Spleen (tissue), 11 donors: ENCODE results near the gene L3MBTL3. TPM values are rescaled to one million over a fixed set of nuclear protein-coding genes. Genes with fewer than 3 reads are reported as not detected.

Experiments used
- DNase-seq: peaks from one replicate; pipeline ENCODE4 v3.0.0-alpha.2; 2020
- H3K27ac ChIP-seq, 8 donors: fragments of 200-600 bp; sonication (generic) in 7 of 8; 1 replicate in 4 of 8; 2 replicates in 4 of 8; pipeline versions ENCODE4 v1.5.0 to v1.8.0; 2016 to 2021; ENCODE audit warnings: inconsistent platforms in 4 of 8, mild to moderate bottlenecking in 4 of 8, moderate library complexity in 1 of 8
- H3K27me3 ChIP-seq, 7 donors: fragments of 200-600 bp; sonication (generic) in 6 of 7; replicated peaks in 1 of 7; 1 replicate in 4 of 7; 2 replicates in 3 of 7; pipeline versions ENCODE4 v1.5.0 to v1.8.0; 2016 to 2021; ENCODE audit warnings: inconsistent platforms in 3 of 7, mild to moderate bottlenecking in 1 of 7
- H3K36me3 ChIP-seq, 6 donors: fragments of 200-600 bp; sonication (generic) in 5 of 6; 1 replicate in 4 of 6; 2 replicates in 2 of 6; pipeline versions ENCODE4 v1.5.0 to v1.8.0; 2016 to 2021; ENCODE audit warnings: inconsistent platforms in 2 of 6
- H3K4me1 ChIP-seq, 6 donors: fragments of 200-600 bp; sonication (generic) in 5 of 6; 1 replicate in 3 of 6; 2 replicates in 3 of 6; pipeline versions ENCODE4 v1.5.0 to v1.8.0; 2016 to 2021; ENCODE audit warnings: inconsistent platforms in 3 of 6
- H3K4me3 ChIP-seq, 8 donors: fragments of 200-600 bp; sonication (generic) in 7 of 8; 1 replicate in 4 of 8; 2 replicates in 4 of 8; pipeline versions ENCODE4 v1.5.0 to v1.8.0; 2016 to 2021; ENCODE audit warnings: inconsistent platforms in 4 of 8, mild to moderate bottlenecking in 4 of 8, moderate library complexity in 2 of 8
- H3K9me3 ChIP-seq, 8 donors: fragments of 200-600 bp; sonication (generic) in 7 of 8; 1 replicate in 4 of 8; 2 replicates in 4 of 8; pipeline versions ENCODE4 v1.5.0 to v1.8.0; 2016 to 2021; ENCODE audit warnings: inconsistent platforms in 4 of 8
- POLR2A ChIP-seq, 3 donors: fragments of 450-650 bp; IDR thresholded peaks; one replicate each; pipeline ENCODE4 v1.5.1; 2017; ENCODE audit warnings: antibody characterized with exemption in 3 of 3, mild to moderate bottlenecking in 1 of 3
- POLR2AphosphoS5 ChIP-seq, 3 donors: sonication (generic); formaldehyde crosslinking; IDR thresholded peaks; one replicate each; pipeline ENCODE4 v1.5.1; 2017; ENCODE audit warnings: antibody characterized with exemption in 3 of 3
- WGBS, 5 donors: extraction: QIAGEN DNeasy Blood & Tissue Kit in 3 of 5; methylation state at CpG; one replicate each; pipeline versions ENCODE4 v1.1.5 to v1.1.7; 2013 to 2018; 5-methylcytosine and 5-hydroxymethylcytosine counted together
- intact Hi-C: fragments of 100-400 bp; cut with DNase I; formaldehyde crosslinking; loops from one replicate; pipeline ENCODE4 v1.15.0; 2023; ENCODE audit warnings: low total_unique reads
- polyA plus RNA-seq, 3 donors: library from polyadenylated mRNA; stranded (reverse); fragments of 200-250 nt; gene quantifications; one replicate each; pipeline ENCODE4 v1.2.1, GENCODE V29; 2013
- total RNA-seq, 7 donors: library from RNA; depleted of rRNA in 3 of 7; stranded (reverse); fragments of >200 nt in 3 of 7; fragmentation: NEBNext Ultra II Directional in 4 of 7; extraction: Animal tissue kit (Norgen Biotek cat#: 25700) in 4 of 7; gene quantifications; one replicate each; pipeline versions ENCODE4 v1.1.0 to v1.2.1, GENCODE V29; 2016 to 2021
- TF ChIP-seq, protein P1 (sequence below), 11 experiments: fragments of 200-600 bp in 7 of 11; fragments of 450-650 bp in 4 of 11; sonication (generic) in 4 of 11; IDR thresholded peaks in 8 of 11; conservative IDR thresholded peaks in 3 of 11; 1 replicate in 7 of 11; 2 replicates in 4 of 11; pipeline versions ENCODE4 v1.4.0 to v1.8.0; 2016 to 2021; ENCODE audit warnings: antibody characterized with exemption in 11 of 11, inconsistent platforms in 4 of 11, mild to moderate bottlenecking in 1 of 11
- donor health status: healthy with polysubstance abuse.
- donor health status: DM: no; HTN: no; CAD: no; lungs with moderate emphysema.
- donor health status: DM: no; HTN: no; CAD: no.
- donor health status: Bipolar disorder and iron deficiency.
- donor health status: healthy.
- donor health status: DM: no; HTN: no; CAD: no.
- donor health status: DM: yes; HTN: yes; CAD: no.

The L3MBTL3 gene
- total and polyA plus RNA-seq, 10 donors = 7.0 to 45.6 (median 26.0) TPM

DNA sequence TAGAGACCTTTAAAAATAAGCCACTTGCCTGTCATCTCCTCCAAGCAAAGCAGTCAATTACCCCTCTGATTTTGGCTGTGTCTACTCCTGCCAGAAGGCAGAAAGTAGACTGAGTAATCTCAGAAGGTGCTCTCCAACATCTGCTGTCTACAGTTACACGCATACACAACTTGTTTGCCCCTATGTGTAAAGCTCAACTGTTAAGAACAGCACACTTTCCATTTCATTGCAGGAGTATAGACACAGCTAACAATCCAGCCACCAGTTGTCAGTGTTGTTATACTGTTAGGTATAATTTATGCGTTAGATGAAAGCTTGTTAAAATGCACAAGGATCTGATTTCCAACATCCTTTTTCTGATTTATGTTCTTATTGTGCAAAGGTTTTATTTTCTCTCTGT is 116.2 kb downstream of the L3MBTL3 start:
- no peak for DNase-seq
- peaks cover 0 to 63% (median 18%) of the 10 kb centered on the region in 6 donors for H3K36me3 ChIP-seq
- 58 to 90% (median 85%) methylated on average over 2 of the region's 2 CpGs for WGBS, 5 donors
- intact Hi-C loops = no loop called here
- H3K9me3 ChIP-seq = no peaks in the 10 kb centered on the region
- H3K27me3 ChIP-seq = no peaks in the 10 kb centered on the region
- TF ChIP-seq POLR2AphosphoS5 (IDR thresholded peaks at IDR 0.05) (no peak), POLR2A (IDR thresholded peaks at IDR 0.05) (no peak)
- TF ChIP-seq, protein P1, sequence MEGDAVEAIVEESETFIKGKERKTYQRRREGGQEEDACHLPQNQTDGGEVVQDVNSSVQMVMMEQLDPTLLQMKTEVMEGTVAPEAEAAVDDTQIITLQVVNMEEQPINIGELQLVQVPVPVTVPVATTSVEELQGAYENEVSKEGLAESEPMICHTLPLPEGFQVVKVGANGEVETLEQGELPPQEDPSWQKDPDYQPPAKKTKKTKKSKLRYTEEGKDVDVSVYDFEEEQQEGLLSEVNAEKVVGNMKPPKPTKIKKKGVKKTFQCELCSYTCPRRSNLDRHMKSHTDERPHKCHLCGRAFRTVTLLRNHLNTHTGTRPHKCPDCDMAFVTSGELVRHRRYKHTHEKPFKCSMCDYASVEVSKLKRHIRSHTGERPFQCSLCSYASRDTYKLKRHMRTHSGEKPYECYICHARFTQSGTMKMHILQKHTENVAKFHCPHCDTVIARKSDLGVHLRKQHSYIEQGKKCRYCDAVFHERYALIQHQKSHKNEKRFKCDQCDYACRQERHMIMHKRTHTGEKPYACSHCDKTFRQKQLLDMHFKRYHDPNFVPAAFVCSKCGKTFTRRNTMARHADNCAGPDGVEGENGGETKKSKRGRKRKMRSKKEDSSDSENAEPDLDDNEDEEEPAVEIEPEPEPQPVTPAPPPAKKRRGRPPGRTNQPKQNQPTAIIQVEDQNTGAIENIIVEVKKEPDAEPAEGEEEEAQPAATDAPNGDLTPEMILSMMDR (IDR thresholded peaks at IDR 0.05 in 8 of 11, conservative IDR thresholded peaks at IDR 0.05 in 3 of 11) = no peak
- H3K27ac ChIP-seq = peak overlapping the region in 1 of 8 donors; percentile 32
- H3K4me1 ChIP-seq = peaks cover 0 to 33% (median 5%) of the 10 kb centered on the region in 6 donors
- H3K4me3 ChIP-seq = no peak overlapping the region

GRCh38 chr6:130136798-130137197 is 118.4 kb downstream of the L3MBTL3 start:
- TF ChIP-seq POLR2A (IDR thresholded peaks at IDR 0.05) (no peak), POLR2AphosphoS5 (IDR thresholded peaks at IDR 0.05) (no peak)
- Histone ChIP-seq H3K27ac (no peak overlapping the region), H3K9me3 (no peaks in the 10 kb centered on the region), H3K4me1 (peaks cover 0 to 33% (median 4%) of the 10 kb centered on the region in 6 donors), H3K27me3 (no peaks in the 10 kb centered on the region), H3K4me3 (no peak overlapping the region), H3K36me3 (peaks cover 0 to 83% (median 23%) of the 10 kb centered on the region in 6 donors)
- no peak for DNase-seq
- intact Hi-C loops = no loop called here
- WGBS, 5 donors = 89 to 97% (median 93%) methylated on average over 2 of the region's 2 CpGs

DNA sequence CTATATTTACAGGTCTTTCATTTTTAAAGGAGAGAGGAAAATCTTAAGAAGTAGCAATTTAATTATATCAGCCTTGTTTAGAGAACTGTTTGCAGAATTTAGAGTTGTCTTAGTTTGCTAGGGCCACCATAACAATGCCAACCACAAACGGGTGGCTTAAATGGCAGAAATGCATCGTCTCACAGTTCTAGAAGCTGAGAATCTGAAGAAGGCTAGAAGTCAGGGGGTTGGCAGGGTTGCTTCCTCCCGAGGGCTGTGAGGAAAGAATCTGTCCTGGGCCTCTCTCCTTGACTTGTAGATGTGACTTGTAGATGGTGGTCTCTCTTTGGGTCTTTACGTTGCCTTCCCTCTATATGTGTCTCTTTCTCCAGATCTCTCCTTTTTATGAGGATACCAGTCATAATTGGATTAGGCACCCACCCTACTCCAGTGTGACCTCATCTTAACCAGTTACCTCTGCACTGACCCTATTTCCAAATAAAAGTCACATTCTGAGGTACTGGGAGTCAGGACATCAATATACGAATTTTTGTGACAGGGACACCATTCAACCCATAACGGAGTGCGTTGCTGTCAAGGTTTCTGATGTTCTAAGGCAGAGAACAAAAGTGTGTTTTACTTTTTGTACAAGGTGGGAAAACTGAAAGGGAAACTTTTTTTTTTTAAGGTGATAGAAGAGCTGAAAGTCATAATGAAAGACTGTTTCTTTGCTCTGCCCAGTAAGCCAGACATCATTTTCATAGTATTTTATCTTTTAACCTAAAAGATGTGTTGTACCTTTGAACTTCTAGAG is 119.9 kb downstream of the L3MBTL3 start:
- H3K4me1 ChIP-seq = peaks cover 0 to 18% (median 0%) of the 10 kb centered on the region in 6 donors
- H3K9me3 ChIP-seq = no peaks in the 10 kb centered on the region
- peaks cover 0 to 97% (median 26%) of the 10 kb centered on the region in 6 donors for H3K36me3 ChIP-seq
- DNase-seq = no peak
- no peak for TF ChIP-seq POLR2AphosphoS5 (IDR thresholded peaks at IDR 0.05)
- TF ChIP-seq, protein P1 (IDR thresholded peaks at IDR 0.05 in 8 of 11, conservative IDR thresholded peaks at IDR 0.05 in 3 of 11) = no peak
- TF ChIP-seq POLR2A (IDR thresholded peaks at IDR 0.05) = no peak
- intact Hi-C loops = no loop called here
- 66 to 86% (median 72%) methylated on average over 7 of the region's 7 CpGs for WGBS, 5 donors
- no peaks in the 10 kb centered on the region for H3K27me3 ChIP-seq
- H3K4me3 ChIP-seq = no peak overlapping the region
- peak overlapping the region in 4 of 8 donors; percentile 3 to 33 (median 20) for H3K27ac ChIP-seq

DNA sequence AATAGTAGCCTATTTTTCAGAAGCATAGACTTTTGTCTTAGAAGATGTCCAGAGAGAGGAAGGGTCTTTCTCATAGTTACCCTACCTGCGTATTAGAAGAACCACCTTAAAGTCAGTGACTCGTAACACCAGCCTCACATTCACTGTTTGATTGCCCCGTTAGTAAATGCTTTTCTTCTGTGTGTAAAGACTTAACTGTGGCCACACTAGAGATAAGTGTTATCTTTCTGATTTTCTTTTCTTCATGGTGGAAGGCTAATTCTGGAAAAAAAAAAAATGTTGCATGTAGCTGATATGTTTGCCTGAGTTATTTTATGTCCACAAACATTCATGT is 120.5 kb downstream of the L3MBTL3 start:
- no peak for DNase-seq
- TF ChIP-seq, protein P1 (IDR thresholded peaks at IDR 0.05 in 8 of 11, conservative IDR thresholded peaks at IDR 0.05 in 3 of 11) = no peak
- TF ChIP-seq POLR2A (IDR thresholded peaks at IDR 0.05) (no peak), POLR2AphosphoS5 (IDR thresholded peaks at IDR 0.05) (no peak)
- H3K27me3 ChIP-seq = no peaks in the 10 kb centered on the region
- intact Hi-C loops = no loop called here
- 74 to 88% (median 82%) methylated on average over 3 of the region's 3 CpGs for WGBS, 5 donors
- no peak overlapping the region for H3K4me3 ChIP-seq
- peaks cover 0 to 97% (median 25%) of the 10 kb centered on the region in 6 donors for H3K36me3 ChIP-seq
- peak overlapping the region in 2 of 8 donors; percentile 3 to 9 for H3K27ac ChIP-seq
- H3K9me3 ChIP-seq = no peaks in the 10 kb centered on the region
- H3K4me1 ChIP-seq = peaks cover 0 to 13% (median 0%) of the 10 kb centered on the region in 6 donors
